ENCODE measurements around the gene FBXO2.

- TF ChIP-seq BRCA1 (IDR thresholded peaks at IDR 0.05; ENCODE audit: low read depth, low read length) = no peak
- TF ChIP-seq PAX5 (IDR thresholded peaks at IDR 0.05; ENCODE audit: borderline replicate concordance, low read depth, low read length) = no peak
- TF ChIP-seq ZNF274 (IDR thresholded peaks at IDR 0.05; ENCODE audit: insufficient read depth, insufficient read length) = no peak
- TF ChIP-seq TAF1 (IDR thresholded peaks at IDR 0.05; ENCODE audit: borderline replicate concordance, low read depth, low read length) = no peak
- TF ChIP-seq, protein P1, sequence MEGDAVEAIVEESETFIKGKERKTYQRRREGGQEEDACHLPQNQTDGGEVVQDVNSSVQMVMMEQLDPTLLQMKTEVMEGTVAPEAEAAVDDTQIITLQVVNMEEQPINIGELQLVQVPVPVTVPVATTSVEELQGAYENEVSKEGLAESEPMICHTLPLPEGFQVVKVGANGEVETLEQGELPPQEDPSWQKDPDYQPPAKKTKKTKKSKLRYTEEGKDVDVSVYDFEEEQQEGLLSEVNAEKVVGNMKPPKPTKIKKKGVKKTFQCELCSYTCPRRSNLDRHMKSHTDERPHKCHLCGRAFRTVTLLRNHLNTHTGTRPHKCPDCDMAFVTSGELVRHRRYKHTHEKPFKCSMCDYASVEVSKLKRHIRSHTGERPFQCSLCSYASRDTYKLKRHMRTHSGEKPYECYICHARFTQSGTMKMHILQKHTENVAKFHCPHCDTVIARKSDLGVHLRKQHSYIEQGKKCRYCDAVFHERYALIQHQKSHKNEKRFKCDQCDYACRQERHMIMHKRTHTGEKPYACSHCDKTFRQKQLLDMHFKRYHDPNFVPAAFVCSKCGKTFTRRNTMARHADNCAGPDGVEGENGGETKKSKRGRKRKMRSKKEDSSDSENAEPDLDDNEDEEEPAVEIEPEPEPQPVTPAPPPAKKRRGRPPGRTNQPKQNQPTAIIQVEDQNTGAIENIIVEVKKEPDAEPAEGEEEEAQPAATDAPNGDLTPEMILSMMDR (IDR thresholded peaks at IDR 0.05 in 2 of 3, conservative IDR thresholded peaks at IDR 0.05 in 1 of 3; ENCODE audit: control insufficient read depth in 2 of 3, extremely low read depth in 1 of 3, insufficient read depth in 1 of 3, low read depth in 3 of 3, low read length in 3 of 3) = no peak
Measured at GRCh38 chr1:11688506-11688905, 34.3 kb upstream of the FBXO2 start.

Measured in GM12878 (cell line).